Omental fat pad (tissue), 4 donors: ENCODE data around the gene ETV6. TPM values are rescaled to one million over a fixed set of nuclear protein-coding genes. Genes with fewer than 3 reads are reported as not detected.

Experiments used
- ATAC-seq: fragments of 150-250 bp; one replicate; pipeline ENCODE4 v1.9.1; 2016; ENCODE audit warnings: mild to moderate bottlenecking, moderate library complexity; ENCODE audit not compliant: low FRiP score
- DNase-seq: peaks from one replicate; pipeline ENCODE4 v3.0.0-alpha.2; 2019; ENCODE audit warnings: low spot score
- total RNA-seq, 4 donors: library from RNA; depleted of rRNA; stranded (reverse); fragments of >200 nt; gene quantifications; one replicate each; pipeline ENCODE4 v1.1.0, GENCODE V29; 2016
- TF ChIP-seq, protein P1 (sequence below), 3 donors: fragments of 450-650 bp; IDR thresholded peaks; one replicate each; pipeline ENCODE4 v1.5.1; 2016 to 2017; ENCODE audit warnings: antibody characterized with exemption in 3 of 3, mild to moderate bottlenecking in 3 of 3, moderate library complexity in 2 of 3

ETV6 gene
- total RNA-seq, 4 donors from 2014 or later = 9.3 to 28.2 (median 17.6) TPM

GRCh38 chr12:11821386-11822080 is 172.1 kb downstream of the ETV6 start:
- DNase-seq (no peak), ATAC-seq (no peak)
- TF ChIP-seq, protein P1, sequence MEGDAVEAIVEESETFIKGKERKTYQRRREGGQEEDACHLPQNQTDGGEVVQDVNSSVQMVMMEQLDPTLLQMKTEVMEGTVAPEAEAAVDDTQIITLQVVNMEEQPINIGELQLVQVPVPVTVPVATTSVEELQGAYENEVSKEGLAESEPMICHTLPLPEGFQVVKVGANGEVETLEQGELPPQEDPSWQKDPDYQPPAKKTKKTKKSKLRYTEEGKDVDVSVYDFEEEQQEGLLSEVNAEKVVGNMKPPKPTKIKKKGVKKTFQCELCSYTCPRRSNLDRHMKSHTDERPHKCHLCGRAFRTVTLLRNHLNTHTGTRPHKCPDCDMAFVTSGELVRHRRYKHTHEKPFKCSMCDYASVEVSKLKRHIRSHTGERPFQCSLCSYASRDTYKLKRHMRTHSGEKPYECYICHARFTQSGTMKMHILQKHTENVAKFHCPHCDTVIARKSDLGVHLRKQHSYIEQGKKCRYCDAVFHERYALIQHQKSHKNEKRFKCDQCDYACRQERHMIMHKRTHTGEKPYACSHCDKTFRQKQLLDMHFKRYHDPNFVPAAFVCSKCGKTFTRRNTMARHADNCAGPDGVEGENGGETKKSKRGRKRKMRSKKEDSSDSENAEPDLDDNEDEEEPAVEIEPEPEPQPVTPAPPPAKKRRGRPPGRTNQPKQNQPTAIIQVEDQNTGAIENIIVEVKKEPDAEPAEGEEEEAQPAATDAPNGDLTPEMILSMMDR (IDR thresholded peaks at IDR 0.05) = no peak

GRCh38 chr12:11822081-11822834 is 172.8 kb downstream of the ETV6 start:
- DNase-seq (peak; percentile 62), ATAC-seq (peak; percentile 17)
- TF ChIP-seq, protein P1 (IDR thresholded peaks at IDR 0.05) = no peak

- DNase-seq (no peak), ATAC-seq (peak; percentile 73)
- TF ChIP-seq, protein P1 (IDR thresholded peaks at IDR 0.05) = no peak
Observed at GRCh38 chr12:11823043-11823442, 173.6 kb downstream of the ETV6 start.

- TF ChIP-seq, protein P1 (IDR thresholded peaks at IDR 0.05) = no peak
- ATAC-seq = no peak
Observed at GRCh38 chr12:11823593-11823992, 174.1 kb downstream of the ETV6 start.

DNA sequence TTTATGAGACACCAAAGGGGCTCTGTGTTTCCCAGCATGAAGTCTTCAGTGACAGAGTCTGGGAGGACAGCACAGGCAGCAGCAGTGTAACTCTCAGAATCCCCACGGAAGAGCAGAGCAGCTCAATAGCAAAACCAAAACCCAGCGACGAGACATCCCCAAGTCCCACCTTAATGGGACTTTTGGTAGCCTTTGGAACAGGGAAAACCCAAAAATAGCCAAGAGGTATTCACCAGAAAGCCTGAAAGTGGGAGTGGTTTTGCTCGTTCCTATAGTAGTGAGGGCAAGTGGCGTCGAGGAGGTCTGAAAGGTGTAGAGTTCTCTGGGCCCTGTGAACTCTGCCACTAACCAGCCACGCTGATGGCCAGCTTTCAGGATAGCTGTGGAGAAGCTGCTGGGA is 174.6 kb downstream of the ETV6 start:
- ATAC-seq (no peak), DNase-seq (no peak)
- TF ChIP-seq, protein P1 (IDR thresholded peaks at IDR 0.05) = no peak

More at GRCh38 chr12:11823593-11823992, 174.1 kb downstream of the ETV6 start:
- DNase-seq = no peak

GRCh38 chr12:11824736-11825135 is 175.3 kb downstream of the ETV6 start:
- DNase-seq (no peak), ATAC-seq (no peak)
- TF ChIP-seq, protein P1 (IDR thresholded peaks at IDR 0.05) = no peak
